ENCODE results near the gene MAP3K2. TPM values are rescaled to one million over a fixed set of nuclear protein-coding genes. Genes with fewer than 3 reads are reported as not detected.
A peak's percentile ranks its signal among the peaks of the same experiment; 100 is the strongest.

The MAP3K2 gene
- total RNA-seq, 1 donor from 2014 or later = 62.2 TPM

GRCh38 chr2:127421871-127422558, 34.2 kb upstream of the MAP3K2 start:
- TF ChIP-seq EZH2 (IDR thresholded peaks at IDR 0.05; ENCODE audit: insufficient read depth, low read length) (no peak), CTCF (IDR thresholded peaks at IDR 0.05; ENCODE audit: insufficient read depth, low read depth, low read length) (no peak)
- DNase-seq (ENCODE audit: low read depth) (no peak), FAIRE-seq (no peak)
- no peaks in the 10 kb centered on the region for H3K36me3 ChIP-seq (ENCODE audit: insufficient read depth, low read length)
- Mint-ChIP-seq H3K9me3 (ENCODE audit: unreplicated experiment) (no peaks in the 10 kb centered on the region), H3K27ac (ENCODE audit: unreplicated experiment) (no peak overlapping the region), H3K36me3 (ENCODE audit: low read depth, unreplicated experiment) (no peaks in the 10 kb centered on the region), H3K27me3 (ENCODE audit: low read depth, unreplicated experiment) (peaks cover 68% of the 10 kb centered on the region), H3K4me1 (ENCODE audit: low read depth, unreplicated experiment) (peaks cover 2% of the 10 kb centered on the region), H3K4me3 (ENCODE audit: unreplicated experiment) (no peak overlapping the region)
- H4K20me1 ChIP-seq (ENCODE audit: insufficient read depth, low read length) = no peaks in the 10 kb centered on the region
- H3K4me2 ChIP-seq (ENCODE audit: low read length) = peak overlapping the region; percentile 85
- H3K9ac ChIP-seq (ENCODE audit: low read length) = no peak overlapping the region
- no peak overlapping the region for H2AFZ ChIP-seq (ENCODE audit: low read depth, low read length)
- peaks cover 14% of the 10 kb centered on the region for H3K27me3 ChIP-seq (ENCODE audit: insufficient read depth, low read length)
- no peaks in the 10 kb centered on the region for H3K9me3 ChIP-seq (ENCODE audit: insufficient read depth, low read depth, low read length)
- peaks cover 2% of the 10 kb centered on the region for H3K4me1 ChIP-seq (ENCODE audit: insufficient read depth, low read length)
- no peak overlapping the region for H3K4me3 ChIP-seq (ENCODE audit: insufficient read depth, low read depth, low read length)
- no peak overlapping the region for H3K27ac ChIP-seq (ENCODE audit: low read depth, low read length)
- H3K79me2 ChIP-seq (ENCODE audit: insufficient read depth, low read length) = no peaks in the 10 kb centered on the region

- Mint-ChIP-seq H3K4me1 (ENCODE audit: low read depth, unreplicated experiment) (peaks cover 7% of the 10 kb centered on the region), H3K9me3 (ENCODE audit: unreplicated experiment) (no peaks in the 10 kb centered on the region), H3K27ac (ENCODE audit: unreplicated experiment) (no peak overlapping the region), H3K27me3 (ENCODE audit: low read depth, unreplicated experiment) (peaks cover 75% of the 10 kb centered on the region), H3K4me3 (ENCODE audit: unreplicated experiment) (no peak overlapping the region), H3K36me3 (ENCODE audit: low read depth, unreplicated experiment) (no peaks in the 10 kb centered on the region)
- Histone ChIP-seq H3K9me3 (ENCODE audit: insufficient read depth, low read depth, low read length) (no peaks in the 10 kb centered on the region), H2AFZ (ENCODE audit: low read depth, low read length) (no peak overlapping the region), H3K4me2 (ENCODE audit: low read length) (no peak overlapping the region), H3K27ac (ENCODE audit: low read depth, low read length) (no peak overlapping the region), H3K79me2 (ENCODE audit: insufficient read depth, low read length) (no peaks in the 10 kb centered on the region), H3K36me3 (ENCODE audit: insufficient read depth, low read length) (no peaks in the 10 kb centered on the region), H4K20me1 (ENCODE audit: insufficient read depth, low read length) (no peaks in the 10 kb centered on the region), H3K4me1 (ENCODE audit: insufficient read depth, low read length) (peaks cover 5% of the 10 kb centered on the region), H3K4me3 (ENCODE audit: insufficient read depth, low read depth, low read length) (no peak overlapping the region), H3K9ac (ENCODE audit: low read length) (no peak overlapping the region), H3K27me3 (ENCODE audit: insufficient read depth, low read length) (peaks cover 14% of the 10 kb centered on the region)
- DNase-seq (ENCODE audit: low read depth) = no peak
- TF ChIP-seq EZH2 (IDR thresholded peaks at IDR 0.05; ENCODE audit: insufficient read depth, low read length) (no peak), CTCF (IDR thresholded peaks at IDR 0.05; ENCODE audit: insufficient read depth, low read depth, low read length) (no peak)
- no peak for FAIRE-seq
These were observed 33.5 kb upstream of the MAP3K2 start for GRCh38 chr2:127421116-127421800.
